ENCODE results near the gene SSBP3.

The SSBP3 gene

GRCh38 chr1:54177726-54178125, 228.5 kb downstream of the SSBP3 start:
- Mint-ChIP-seq H3K4me3 (no peak overlapping the region), H3K4me1 (ENCODE audit: low read depth) (no peaks in the 10 kb centered on the region), H3K9me3 (no peaks in the 10 kb centered on the region), H3K27me3 (no peaks in the 10 kb centered on the region), H3K27ac (no peak overlapping the region), H3K36me3 (ENCODE audit: low read depth) (peaks cover 42% of the 10 kb centered on the region)
- DNase-seq = no peak

GRCh38 chr1:54176621-54177327, 229.4 kb downstream of the SSBP3 start:
- Mint-ChIP-seq H3K36me3 (ENCODE audit: low read depth) (peaks cover 43% of the 10 kb centered on the region), H3K9me3 (no peaks in the 10 kb centered on the region), H3K4me1 (ENCODE audit: low read depth) (no peaks in the 10 kb centered on the region), H3K4me3 (no peak overlapping the region), H3K27ac (no peak overlapping the region), H3K27me3 (no peaks in the 10 kb centered on the region)
- DNase-seq = no peak

All from activated T-cell treated with anti-CD3 and anti-CD28 coated beads, Interleukin-2, amount 50 U/mL, for 24 hours (primary cell).